ENCODE results near the gene GCN1. TPM values are rescaled to one million over a fixed set of nuclear protein-coding genes. Genes with fewer than 3 reads are reported as not detected.
A peak's percentile ranks its signal among the peaks of the same experiment; 100 is the strongest.

GCN1 gene
- total and polyA plus RNA-seq, 2 of the 8 experiments (the other 6 are each of a cell fraction or from before 2014, with no cell fraction given), result 61.4 to 133 TPM

GRCh38 chr12:120209851-120210250 is 15.3 kb upstream of the GCN1 start:
- TF ChIP-seq USF2 (IDR thresholded peaks at IDR 0.05; ENCODE audit: low read length) (no peak), GTF2F1 (IDR thresholded peaks at IDR 0.05; ENCODE audit: borderline replicate concordance, low read depth, low read length) (no peak), POLR2AphosphoS5 (IDR thresholded peaks at IDR 0.05; ENCODE audit: low read depth, low read length) (peak; percentile 46), JUN (IDR thresholded peaks at IDR 0.05; ENCODE audit: low read depth, low read length) (no peak), EP300 (IDR thresholded peaks at IDR 0.05; ENCODE audit: borderline replicate concordance in 1 of 2, low read depth in 2 of 2, low read length in 2 of 2) (no peak), NANOG (IDR thresholded peaks at IDR 0.05; ENCODE audit: insufficient read depth, low read depth, low read length, poor library complexity, severe bottlenecking) (no peak)
- Histone ChIP-seq H4K20me1 (replicated peaks in 1 of 2; ENCODE audit: control insufficient read depth in 1 of 2, insufficient read depth in 2 of 2, low read length in 2 of 2) (peaks cover 0 to 2% of the 10 kb centered on the region in 2 experiments), H3K9me3 (ENCODE audit: insufficient read depth in 2 of 2, low read depth in 1 of 2, low read length in 1 of 2) (no peaks in the 10 kb centered on the region), H3K27ac (ENCODE audit: low read depth, low read length) (no peak overlapping the region), H2BK120ac (replicated peaks; ENCODE audit: low read depth, low read length) (no peak overlapping the region), H2BK15ac (ENCODE audit: low read length) (no peak overlapping the region), H3K56ac (replicated peaks; ENCODE audit: insufficient read length, low read depth, low read length) (no peak overlapping the region), H4K8ac (ENCODE audit: extremely low read depth, insufficient read depth, low read length) (no peak overlapping the region; the same call in 1 of the 2 replicates), H2AK5ac (ENCODE audit: low read depth, low read length) (no peak overlapping the region), H2BK20ac (ENCODE audit: low read length) (no peak overlapping the region), H2AFZ (ENCODE audit: low read length) (no peak overlapping the region), H3K79me1 (ENCODE audit: low read depth, low read length) (no peaks in the 10 kb centered on the region), H3K4me2 (ENCODE audit: insufficient read depth in 1 of 2, low read depth in 2 of 2, low read length in 2 of 2) (no peak overlapping the region), H2BK5ac (ENCODE audit: low read depth, low read length) (no peak overlapping the region), H3K9ac (replicated peaks in 1 of 4; ENCODE audit: extremely low read depth in 1 of 4, low read depth in 3 of 4, low read length in 3 of 4) (no peak overlapping the region), H3K23me2 (ENCODE audit: low read depth, low read length) (no peaks in the 10 kb centered on the region), H3K18ac (ENCODE audit: extremely low read depth, low read length) (no peak overlapping the region), H3K79me2 (ENCODE audit: control insufficient read depth in 1 of 2, insufficient read depth in 2 of 2, low read length in 2 of 2) (no peaks in the 10 kb centered on the region), H3K23ac (ENCODE audit: insufficient read length) (no peak overlapping the region), H3K36me3 (ENCODE audit: control insufficient read depth in 2 of 4, insufficient read depth in 4 of 4, low read length in 3 of 4) (peaks cover 7 to 65% (median 38%) of the 10 kb centered on the region in 4 experiments), H2BK12ac (ENCODE audit: low read depth, low read length) (no peak overlapping the region), H4K91ac (replicated peaks; ENCODE audit: insufficient read length, low read length) (no peak overlapping the region), H3K4me3 (ENCODE audit: extremely low read depth in 1 of 4, insufficient read depth in 2 of 4, low read depth in 3 of 4, low read length in 4 of 4) (no peak overlapping the region), H4K5ac (ENCODE audit: insufficient read length, low read depth, low read length) (no peak overlapping the region), H3K14ac (ENCODE audit: insufficient read length) (no peak overlapping the region), H3K4me1 (replicated peaks in 1 of 4; ENCODE audit: control insufficient read depth in 3 of 4, insufficient read depth in 4 of 4, low read length in 3 of 4) (no peaks in the 10 kb centered on the region), H3K27me3 (replicated peaks in 1 of 4; ENCODE audit: control insufficient read depth in 3 of 4, extremely low read depth in 1 of 4, insufficient read depth in 3 of 4, low read length in 3 of 4) (no peaks in the 10 kb centered on the region), H3K4ac (replicated peaks; ENCODE audit: insufficient read length, low read depth, low read length) (no peak overlapping the region)
- POLR2A ChIA-PET (ENCODE audit: partially characterized antibody), result interaction anchor here (1.3 to 88.3 kb wide), 5 partner anchors 6 to 93 kb away, joined by 3 to 4270 read pairs (median 1305); partner anchors contain the start of genes GCN1, PXN, RAB35 and RNU4-1
- FAIRE-seq, result no peak
- CTCF ChIA-PET (ENCODE audit: partially characterized antibody), result interaction anchor here (1.0 to 2.4 kb wide), 3 partner anchors 10 to 56 kb away, joined by 4 to 8 read pairs (median 6); partner anchors contain the start of gene PXN
- DNase-seq (ENCODE audit: low read depth in 1 of 2, low spot score in 2 of 2), result no peak
- 89% methylated on average over 9 of the region's 13 CpGs; no CpG with 5 or more reads in 1 of the 2 experiments for WGBS, 2 experiments (ENCODE audit: extremely low coverage in 1 of 2, insufficient coverage in 1 of 2, insufficient read length in 1 of 2, insufficient replicate concordance in 2 of 2, low coverage in 1 of 2, low lambda C conversion rate in 2 of 2, missing lambda C conversion rate in 1 of 2)

All from H1 (cell line).